Right renal pelvis (tissue), 4 donors: ENCODE measurements around the gene GC. TPM values are rescaled to one million over a fixed set of nuclear protein-coding genes. Genes with fewer than 3 reads are reported as not detected.

Source experiments
- polyA plus RNA-seq, 4 donors: library from polyadenylated mRNA; unstranded; fragments of 120-200 nt; gene quantifications; one replicate each; pipeline ENCODE4 v1.2.1, GENCODE V29; 2013; ENCODE audit not compliant: insufficient read length in 4 of 4

Gene GC
- polyA plus RNA-seq, 4 donors = 0.17 to 0.73 (median 0.47) TPM

Other genes with a start within 250 kb of the GC start
- gene NPFFR2, start 247.9 kb upstream of the GC start, polyA plus RNA-seq = 1 to 10 TPM in 3 of 4 donors, under 1 TPM in 1; 0.80 to 1.5 (median 1.2) TPM